CD4-positive, alpha-beta T cell treated with Interferon gamma for 1 hour (primary cell): Measurements from ENCODE around the gene ME3.
"Not testable (repeated sequence)": the region's sequence is repeated elsewhere in the genome, so short reads cannot be mapped to it uniquely, and the experiment has no call there.

ENCODE experiments used
- DNase-seq: peaks from one replicate; pipeline ENCODE4 v3.0.0-alpha.2; 2020

ME3 gene

DNA sequence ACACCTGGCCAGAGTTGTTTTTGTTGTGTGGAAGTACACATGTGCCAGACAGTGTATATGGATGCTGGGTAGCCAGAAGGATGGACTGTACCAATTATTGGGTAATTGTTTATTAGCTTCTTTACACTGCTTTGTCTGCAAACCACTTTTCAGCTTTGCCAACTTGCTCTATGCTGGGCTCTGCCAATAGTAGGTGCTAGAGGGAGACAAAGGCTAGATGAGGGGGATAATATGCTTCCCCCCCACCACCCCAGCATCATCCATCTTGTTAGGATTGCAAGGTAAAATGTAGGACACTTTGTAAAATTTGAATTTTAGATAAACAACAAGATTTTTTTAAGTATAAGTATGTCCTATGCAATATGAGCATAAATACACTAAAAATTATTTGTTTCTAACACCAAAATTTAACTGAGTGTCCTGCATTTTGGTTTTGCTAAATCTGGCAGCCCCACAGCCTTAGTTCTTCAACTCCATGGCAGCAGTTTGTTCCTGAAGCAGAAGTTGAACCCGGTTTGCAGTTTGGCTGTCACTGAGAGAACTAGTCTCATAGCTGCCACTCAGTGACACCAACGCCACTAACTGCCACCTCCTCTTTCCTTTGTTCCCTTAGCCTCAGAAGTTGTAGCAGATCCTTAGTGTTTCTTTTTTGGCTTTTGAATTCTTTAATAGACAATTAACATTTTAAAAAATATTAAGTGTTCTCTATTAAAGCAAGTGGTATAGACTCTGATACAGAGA is 219.0 kb downstream of the ME3 start:
- DNase-seq = no peak

DNA sequence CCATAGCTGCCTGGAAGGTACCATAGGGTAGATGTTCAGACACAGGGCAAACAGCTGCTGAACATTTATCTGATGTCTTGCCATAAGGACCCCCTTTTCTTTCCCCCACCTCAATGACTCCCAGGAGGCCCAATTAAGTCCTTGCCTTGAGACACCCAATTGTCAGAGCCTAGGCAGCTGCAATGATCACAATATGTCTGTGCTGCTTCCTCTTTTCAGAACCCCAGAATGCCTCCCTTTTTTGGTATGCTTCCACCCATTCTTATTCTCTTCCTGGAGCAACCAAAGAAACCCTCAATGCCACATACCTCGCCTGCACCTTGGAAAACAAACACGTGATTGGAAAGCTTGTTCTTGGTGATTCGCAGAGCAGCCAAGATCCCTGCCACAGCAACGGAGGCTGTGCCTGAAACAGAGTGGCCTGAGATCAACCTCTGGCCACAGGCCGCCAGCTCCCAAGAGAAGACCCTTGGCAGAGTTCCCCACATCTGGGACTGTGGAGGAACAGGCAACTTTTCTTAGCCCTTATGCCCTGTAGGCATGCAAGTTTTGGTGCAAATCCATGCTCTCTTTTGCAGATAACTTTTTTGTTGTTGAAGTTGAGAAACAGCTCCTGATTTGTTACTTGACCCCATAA is 222.3 kb downstream of the ME3 start:
- DNase-seq = no peak

DNA sequence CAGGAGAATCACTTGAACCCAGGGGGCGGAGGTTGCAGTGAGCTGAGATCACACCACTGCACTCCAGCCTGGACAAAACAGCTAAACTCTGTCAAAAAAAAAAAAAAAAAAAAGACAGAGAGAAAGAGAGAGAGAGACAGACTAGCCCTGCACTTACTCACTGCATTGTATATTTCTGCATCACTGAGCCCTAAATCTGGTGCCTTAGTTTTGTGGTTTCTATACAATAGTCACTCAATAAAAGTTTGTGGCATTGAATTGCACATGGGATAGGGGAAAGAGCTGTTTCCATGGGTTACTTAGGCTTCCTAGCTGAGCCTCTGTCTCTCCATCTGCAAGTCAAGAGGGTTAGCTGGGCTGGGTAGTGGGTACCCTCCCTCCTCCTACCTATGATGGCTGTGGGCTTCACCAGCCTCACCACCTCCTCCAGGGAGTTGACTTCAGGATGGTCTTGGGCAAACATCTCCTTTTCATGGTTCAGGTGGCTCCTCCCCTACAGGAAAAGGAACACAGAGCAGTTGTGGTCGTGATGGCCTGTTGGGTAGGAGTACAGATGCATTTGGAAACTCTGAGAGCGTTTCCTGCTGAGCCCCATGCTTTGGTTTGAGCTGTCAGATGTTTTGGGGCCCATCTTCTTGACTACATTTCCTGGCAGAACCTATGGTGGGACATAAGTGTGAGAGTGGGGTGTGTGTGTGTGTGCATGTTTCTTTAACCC is 224.5 kb downstream of the ME3 start:
- no peak for DNase-seq

DNA sequence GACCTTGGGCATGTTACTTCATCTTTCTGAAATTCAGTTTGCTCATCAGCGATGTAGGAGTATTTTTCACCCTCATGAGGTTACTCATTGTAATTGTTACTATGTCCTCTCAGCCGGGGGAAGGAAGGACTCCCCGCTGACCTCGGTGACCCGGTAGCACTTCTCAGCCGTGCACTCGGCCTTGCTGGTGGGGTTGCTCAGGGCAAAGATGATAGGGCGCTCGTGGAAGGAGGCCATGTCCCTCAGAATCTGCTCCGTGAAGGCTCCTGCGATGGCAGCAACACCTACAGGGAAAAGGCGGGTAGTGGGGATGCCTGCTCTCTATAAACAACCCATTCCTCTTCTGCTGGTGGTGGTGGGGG is 225.5 kb downstream of the ME3 start:
- no peak for DNase-seq

DNA sequence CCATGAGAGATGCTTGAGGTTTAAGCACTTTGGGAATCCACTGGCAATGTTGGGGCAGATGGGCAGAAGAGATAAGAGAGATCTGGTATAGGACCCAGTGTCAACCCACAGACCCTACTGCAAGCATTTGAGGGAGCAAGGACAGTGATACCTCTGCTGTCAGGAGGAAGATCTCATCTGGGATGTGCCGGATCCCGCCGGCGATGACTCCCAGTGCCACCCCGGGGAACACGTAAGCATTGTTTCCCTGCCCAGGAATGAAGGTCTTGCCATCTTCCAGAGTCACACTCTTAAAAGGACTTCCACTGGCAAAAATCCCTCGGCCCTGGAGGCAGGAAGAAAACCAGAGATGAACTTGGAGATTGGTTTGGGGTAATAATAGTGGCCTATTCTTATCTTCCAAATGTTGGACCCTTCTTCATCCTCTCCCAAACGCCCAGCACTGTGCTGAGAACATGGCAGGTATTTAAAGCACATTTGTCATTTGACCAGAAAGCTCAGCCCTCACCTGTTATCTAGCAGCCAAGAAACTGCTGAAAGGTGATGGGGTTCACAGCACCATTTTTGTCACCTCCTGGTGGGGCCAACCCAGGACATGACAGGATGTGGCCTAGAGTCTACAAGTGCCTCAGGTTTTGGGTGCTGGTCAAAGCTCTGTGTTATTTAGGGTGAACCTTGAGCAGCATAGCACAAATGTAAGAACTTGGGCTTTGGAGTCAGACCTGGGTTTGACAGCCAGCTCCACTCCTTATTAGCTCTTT is 226.1 kb downstream of the ME3 start:
- no peak for DNase-seq

DNA sequence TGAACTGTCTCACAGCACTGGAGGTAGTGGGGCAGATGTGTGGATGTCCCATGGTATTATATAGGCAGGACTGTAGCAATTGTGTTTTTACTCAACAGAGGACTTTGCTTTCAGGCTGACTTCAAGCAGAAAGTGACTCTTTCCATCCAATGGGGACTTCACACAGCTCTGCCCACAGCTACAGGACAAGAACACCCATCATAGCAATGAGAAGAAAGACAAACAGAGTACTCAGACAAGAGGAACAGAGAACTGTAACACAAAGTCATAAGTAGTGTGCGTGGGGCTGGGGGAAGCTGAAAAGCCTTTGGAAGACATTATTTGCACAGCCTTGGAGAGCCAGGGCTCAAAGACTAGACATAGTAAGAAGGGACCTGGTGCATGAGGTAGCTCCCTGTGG is 227.4 kb downstream of the ME3 start:
- no peak for DNase-seq

DNA sequence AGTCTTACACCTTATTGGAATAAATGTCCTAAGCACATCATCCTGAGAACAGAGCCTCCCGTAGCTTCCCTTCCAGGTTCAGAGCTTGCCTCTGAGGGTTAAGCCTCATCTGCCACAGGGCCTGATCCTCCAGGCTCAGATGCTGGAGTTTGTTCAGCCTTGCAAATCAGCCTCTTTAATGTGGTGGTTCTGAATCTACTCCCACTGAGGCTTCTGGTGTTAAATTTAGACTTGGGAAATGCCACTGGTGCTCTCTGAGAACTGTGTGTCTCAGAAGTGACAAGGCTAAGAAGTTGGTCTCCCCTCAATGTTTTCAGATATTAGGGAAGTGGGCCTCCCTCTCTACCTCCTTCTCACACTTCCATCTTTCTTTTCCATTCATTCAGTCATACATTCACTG is 229.0 kb downstream of the ME3 start:
- no peak for DNase-seq

DNA sequence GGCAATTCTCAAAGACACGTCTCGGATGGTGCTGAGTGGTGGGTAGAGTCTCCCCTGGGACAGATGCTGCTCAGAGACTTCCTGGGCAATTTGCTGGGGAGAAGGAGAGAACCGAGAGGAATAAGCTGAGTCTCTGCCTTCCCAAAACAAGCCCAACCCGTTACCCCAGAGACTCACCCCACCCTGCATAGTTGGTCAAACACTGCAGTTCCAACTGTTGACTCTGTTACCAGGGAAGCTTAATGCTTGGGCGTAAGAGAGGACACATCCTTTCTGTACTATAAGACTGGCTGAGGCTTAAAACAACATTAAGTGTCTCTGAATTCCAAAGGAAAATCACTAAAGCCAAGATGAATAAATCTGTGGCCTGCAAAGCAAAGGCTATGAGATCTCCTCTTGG is 229.6 kb downstream of the ME3 start:
- no peak for DNase-seq

DNA sequence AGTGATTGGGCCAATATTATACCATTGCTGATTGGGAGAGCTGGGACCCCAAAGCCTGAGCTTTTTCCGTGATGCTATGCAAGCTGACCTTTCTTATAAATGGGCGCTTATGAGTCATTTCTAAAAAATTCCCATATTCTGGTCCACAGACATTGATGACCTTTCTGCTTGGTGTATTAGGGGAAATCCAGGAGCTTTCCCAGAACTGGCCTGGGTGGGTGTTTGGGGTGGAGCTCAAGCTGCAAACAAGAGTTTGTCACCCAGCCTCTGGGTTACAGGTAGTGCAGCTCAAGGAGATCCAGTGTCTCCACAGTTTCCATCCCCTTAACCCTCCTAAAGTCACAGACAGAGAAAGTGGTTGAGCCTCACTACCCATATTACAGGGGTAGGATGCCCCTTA is 230.0 kb downstream of the ME3 start:
- no peak for DNase-seq

DNA sequence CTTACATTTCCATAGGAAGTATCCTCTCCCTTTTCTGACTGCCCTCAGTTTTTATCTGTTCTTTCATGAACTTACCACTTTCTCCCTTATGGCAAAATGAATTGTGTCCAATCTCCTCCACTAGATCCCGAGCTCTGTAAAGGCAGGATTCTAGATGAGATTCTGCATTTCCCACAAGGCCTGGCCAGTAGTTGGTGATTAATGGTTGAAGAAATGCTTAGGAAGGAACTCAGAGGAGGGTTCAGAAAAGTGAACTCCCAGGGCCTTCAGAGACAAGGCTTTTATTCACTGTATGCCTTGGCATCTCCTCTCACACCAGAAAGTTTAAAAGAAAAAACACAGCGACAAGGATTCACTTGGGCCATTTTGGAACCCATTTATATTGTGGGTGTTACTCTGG is 231.6 kb downstream of the ME3 start:
- DNase-seq = no peak

DNA sequence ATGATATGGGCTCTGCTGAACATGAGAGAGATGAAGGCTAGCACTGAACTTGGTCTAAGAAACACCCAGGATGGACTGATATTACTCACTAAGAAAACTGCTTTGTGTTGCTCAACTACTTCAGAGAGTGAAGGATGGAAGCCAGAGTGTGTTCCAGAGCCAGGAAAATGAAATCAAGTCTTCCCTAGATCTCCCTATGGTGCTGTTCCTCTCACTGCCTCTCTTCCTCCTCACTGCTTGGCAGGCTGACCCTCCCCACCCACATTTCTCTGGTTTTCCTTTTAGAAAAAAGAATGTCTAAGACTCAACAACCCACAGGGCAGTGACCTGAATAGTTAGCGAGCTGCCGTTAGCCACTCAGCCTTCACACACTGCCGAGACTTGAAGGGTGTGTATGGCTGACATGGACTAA is 232.1 kb downstream of the ME3 start:
- no peak for DNase-seq

DNA sequence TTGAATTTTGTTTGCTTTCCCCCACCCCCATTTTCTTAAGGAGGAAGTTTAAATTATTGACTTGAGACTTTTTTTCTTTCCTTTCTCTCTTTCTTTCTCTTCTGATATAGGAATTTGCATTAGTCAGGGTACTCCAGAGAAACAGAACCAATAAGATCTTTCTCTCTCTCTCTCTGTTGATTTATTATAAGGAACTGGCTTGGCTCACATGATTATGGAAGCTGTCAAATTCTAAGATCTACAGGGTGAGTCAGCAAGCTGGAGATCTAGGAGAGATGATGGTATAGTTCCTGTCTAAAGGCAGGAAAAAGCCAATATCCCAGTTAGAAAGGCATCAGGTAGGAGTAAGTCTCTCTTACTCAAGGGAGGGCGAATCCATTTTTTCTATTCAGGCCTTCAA is 233.7 kb downstream of the ME3 start:
- no peak for DNase-seq

DNA sequence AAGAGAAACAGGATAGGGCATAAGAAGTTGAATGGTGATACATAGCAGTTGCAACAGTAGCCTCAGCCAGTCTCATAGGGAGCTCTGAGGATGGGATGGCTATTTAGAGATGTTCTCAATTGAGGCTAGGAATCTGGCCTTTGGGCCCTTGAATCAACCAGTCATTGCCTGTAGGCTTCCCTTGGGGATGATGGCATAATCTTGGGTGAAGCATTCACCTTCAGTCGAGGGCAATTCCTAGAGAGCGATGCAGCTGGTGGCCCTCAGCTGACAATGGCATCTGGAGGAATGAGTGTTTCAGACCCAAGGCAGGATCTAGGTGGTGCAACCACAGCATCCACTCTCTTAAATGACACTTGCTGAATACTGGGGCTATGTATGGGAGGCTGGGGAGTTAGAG is 236.7 kb downstream of the ME3 start:
- DNase-seq = no peak

DNA sequence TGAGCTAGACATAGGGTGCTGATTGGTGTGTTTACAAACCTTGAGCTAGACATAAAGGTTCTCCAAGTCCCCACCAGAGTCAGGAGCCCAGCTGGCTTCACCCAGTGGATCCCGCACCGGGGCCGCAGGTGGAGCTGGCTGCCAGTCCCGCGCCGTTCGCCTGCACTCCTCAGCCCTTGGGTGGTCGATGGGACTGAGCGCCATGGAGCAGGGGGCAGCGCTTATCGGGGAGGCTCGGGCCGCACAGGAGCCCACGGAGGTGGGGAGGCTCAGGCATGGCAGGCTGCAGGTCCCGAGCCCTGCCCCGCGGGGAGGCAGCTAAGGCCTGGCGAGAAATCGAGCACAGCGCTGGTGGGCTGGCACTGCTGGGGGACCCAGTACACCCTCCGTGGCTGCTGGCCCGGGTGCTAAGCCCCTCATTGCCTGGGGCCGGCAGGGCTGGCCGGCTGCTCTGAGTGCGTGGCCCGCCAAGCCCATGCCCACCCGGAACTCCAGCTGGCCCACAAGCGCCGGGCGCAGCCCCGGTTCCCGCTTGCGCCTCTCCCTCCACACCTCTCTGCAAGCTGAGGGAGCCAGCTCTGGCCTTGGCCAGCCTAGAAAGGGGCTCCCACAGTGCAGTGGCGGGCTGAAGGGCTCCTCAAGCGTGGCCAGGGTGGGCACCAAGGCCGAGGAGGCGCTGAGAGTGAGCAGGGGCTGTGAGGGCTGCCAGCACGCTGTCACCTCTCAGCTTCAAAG is 238.9 kb downstream of the ME3 start:
- DNase-seq = not testable (repeated sequence)

DNA sequence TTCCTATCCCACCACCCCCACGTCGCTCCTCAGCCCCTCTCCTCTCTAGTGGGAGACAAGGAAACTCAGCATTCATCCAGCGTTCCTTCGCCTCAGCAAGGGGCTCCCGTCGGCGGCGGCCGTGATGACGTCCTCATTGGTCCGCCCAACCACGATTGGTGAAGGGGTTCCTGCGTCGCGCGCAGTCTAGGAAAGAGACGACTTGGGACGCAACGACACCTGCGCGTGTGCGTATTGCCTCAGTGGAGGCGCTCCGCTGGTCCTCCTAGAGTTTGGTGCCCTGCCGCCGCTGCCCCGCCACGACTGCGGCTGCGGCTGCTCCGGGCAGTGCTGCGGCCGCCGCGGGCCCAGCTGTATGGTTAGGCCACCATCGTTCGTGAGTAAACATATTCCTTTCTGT is 241.2 kb downstream of the ME3 start:
- DNase-seq = no peak

DNA sequence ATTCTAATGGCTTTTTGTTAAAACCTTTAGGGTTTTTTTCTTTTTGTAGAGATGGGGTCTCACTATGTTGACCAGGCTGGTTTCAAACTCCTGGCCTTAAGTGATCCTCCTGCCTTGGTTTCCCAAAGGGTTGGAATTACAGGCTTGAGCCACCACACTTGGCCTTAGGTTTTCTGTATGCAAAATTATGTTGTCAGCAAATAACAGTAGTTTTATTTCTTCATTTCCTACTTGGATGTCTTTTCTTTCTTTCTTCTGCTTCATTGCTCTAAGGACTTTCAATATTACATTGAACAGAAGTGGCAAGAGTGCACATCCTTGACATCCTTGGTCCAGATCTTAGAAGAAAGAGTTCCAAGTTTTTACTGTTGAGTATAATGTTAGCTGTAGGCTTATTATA is 245.0 kb downstream of the ME3 start:
- no peak for DNase-seq

DNA sequence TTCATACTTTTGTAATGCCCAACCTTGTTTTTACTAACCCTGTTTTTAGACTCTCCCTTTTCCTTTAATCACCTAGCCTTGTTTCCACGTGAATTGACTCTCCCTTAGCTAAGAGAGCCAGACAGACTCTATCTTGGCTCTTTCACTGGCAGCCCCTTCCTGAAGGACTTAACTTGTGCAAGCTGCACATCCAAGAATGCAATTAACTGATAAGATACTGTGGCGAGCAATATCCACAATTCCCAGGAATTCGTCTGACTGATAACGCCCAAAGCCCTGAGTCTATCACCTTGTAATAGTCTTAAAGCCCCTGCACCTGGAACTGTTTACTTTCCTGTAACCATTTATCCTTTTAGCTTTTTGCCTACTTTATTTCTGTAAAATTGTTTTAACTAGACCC is 248.9 kb downstream of the ME3 start:
- DNase-seq = not testable (repeated sequence)

DNA sequence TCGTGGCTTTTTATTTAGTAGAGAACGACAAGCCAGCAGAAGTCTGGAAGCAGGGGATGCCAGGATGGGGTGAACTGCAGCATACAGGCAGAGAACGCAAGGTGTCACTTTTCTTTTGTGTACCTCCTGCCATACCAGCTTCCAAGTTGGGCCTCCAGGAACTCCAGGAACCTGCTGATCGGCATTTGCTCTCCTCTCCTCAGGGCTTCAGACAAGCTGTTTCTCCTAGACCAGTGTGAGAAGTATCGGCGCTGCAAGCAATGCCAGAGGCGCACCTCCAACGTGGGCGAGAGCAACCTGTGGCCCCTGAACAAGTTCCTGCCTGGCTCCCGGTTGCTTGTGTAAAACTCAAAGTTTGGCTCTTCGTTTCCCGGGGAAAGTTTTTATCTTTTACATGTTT is 250.0 kb downstream of the ME3 start:
- DNase-seq = no peak

DNA sequence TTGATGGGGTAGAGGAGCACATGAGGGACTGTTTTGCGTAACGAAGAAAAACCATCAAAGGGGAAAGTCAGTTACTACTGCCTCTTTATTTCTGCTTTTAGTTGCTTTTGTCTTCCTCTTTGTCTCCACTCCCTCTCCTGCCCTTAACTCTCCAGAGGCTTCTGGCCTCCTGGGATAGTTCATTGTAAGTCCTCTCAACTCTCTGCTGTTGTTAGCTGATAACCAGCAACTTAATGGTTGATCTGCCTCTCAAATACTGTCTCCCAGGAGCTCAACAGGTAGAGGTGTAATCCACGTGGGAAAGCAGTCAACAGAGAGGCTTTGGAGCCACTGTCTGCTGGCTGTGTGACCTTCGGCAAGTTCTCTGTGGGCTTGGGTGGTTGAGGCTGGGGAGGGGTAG is 250.5 kb downstream of the ME3 start:
- DNase-seq = no peak

DNA sequence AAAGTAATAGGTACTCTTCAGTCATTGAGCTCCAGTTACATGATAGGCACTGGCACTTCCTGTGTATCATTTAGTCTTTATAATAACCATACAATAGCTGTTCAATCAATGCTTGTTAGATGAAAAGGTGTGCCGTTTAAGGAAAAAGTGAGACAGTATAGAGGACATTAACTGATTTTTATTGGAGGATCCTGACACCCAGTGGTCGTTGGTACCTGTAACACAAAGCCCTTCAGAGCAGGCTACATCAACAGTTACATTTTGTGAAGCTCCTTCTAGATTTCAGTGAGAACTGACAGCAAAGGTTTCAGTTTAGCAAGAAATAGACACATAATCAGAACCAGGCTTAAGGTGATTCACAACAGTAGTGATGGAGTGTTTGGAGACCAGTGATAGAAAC is 253.5 kb downstream of the ME3 start:
- DNase-seq = no peak

DNA sequence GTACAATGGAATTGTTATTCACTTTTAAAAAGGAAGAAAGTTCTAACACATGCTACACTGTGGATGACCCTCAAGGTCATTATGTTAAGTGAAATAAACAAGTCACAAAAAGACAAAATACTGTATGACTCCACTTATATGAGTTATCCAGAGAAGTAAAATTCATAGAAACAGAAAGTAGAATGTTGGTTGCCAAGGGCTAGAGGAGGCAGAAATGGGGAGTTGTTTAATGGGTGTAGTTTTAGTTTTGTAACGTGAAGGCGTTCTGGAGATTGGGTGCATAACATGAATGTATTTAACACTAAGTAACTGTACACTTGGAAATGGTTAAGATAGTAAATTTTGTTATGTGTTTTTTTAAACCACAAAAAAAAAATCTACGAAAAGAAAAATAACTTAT is 253.9 kb downstream of the ME3 start:
- DNase-seq = no peak

DNA sequence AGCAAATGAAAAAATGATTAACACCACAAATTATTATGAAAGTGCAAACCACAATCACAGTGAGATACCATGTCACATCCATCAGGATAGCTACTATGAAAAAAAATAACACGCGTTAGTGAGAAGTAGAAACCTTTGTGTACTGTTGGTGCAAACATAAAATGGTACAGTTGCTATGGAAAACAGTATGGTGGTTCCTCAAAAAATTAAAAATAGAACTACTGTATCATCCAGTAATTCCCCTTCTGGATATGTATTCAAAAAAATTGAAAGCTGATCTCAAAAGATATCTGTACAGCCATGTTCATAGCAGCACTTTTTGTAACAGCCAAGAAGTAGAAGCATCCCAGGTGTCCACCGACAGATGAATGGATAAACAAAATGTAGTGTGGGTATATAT is 254.3 kb downstream of the ME3 start:
- DNase-seq = no peak

DNA sequence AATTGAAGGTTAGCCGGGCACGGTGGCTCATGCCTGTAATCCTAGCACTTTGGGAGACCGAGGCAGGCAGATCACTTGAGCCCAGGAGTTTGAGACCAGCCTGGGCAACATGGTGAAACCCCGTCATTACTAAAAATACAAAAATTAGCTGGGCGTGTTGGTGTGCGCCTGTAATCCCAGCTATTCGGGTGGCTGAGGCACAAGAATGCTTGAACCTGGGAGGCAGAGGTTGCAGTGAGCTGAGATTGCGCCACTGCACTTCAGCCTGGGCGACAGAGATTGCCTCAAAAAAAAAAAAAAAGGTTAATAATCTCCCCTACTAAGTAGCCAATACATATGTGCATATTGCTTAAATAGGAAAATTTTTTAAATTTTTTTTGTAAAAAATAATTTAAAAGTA is 255.5 kb downstream of the ME3 start:
- DNase-seq = not testable (repeated sequence)
